Peyer's patch (tissue), 4 donors: Measurements from ENCODE around the gene PAK1. TPM values are rescaled to one million over a fixed set of nuclear protein-coding genes. Genes with fewer than 3 reads are reported as not detected.

Experiments used
- DNase-seq, 3 donors: peaks; one replicate each; pipeline ENCODE4 v3.0.0-alpha.2; 2017 to 2019
- H3K27ac ChIP-seq, 4 donors: fragments of 200-600 bp; sonication (generic); one replicate each; pipeline ENCODE4 v1.5.1; 2016 to 2019
- H3K27me3 ChIP-seq, 2 donors: fragments of 200-600 bp; sonication (generic); one replicate each; pipeline ENCODE4 v1.5.1; 2019
- H3K36me3 ChIP-seq, 3 donors: fragments of 200-600 bp; sonication (generic); one replicate each; pipeline ENCODE4 v1.5.1; 2016 to 2019
- H3K4me1 ChIP-seq, 4 donors: fragments of 200-600 bp; sonication (generic); one replicate each; pipeline ENCODE4 v1.5.1; 2016 to 2019
- H3K4me3 ChIP-seq, 4 donors: fragments of 200-600 bp; sonication (generic); 1 replicate in 3 of 4; 2 replicates in 1 of 4; pipeline ENCODE4 v1.5.1; 2016 to 2019; ENCODE audit warnings: mild to moderate bottlenecking in 1 of 4
- H3K9me3 ChIP-seq, 4 donors: fragments of 200-600 bp; sonication (generic); one replicate each; pipeline ENCODE4 v1.5.1; 2016 to 2019; ENCODE audit warnings: mild to moderate bottlenecking in 1 of 4
- POLR2A ChIP-seq, 2 donors: fragments of 450-650 bp; IDR thresholded peaks; one replicate each; pipeline ENCODE4 v1.5.1; 2017; ENCODE audit warnings: antibody characterized with exemption in 2 of 2, mild to moderate bottlenecking in 2 of 2, moderate library complexity in 2 of 2
- total RNA-seq, 4 donors: library from RNA; depleted of rRNA; stranded (reverse); fragments of >200 nt; gene quantifications; one replicate each; pipeline ENCODE4 v1.1.0, GENCODE V29; 2016
- TF ChIP-seq, protein P1 (sequence below), 6 experiments: fragments of 450-650 bp in 4 of 6; fragments of 200-600 bp in 2 of 6; sonication (generic) in 1 of 6; IDR thresholded peaks; one replicate each; pipeline ENCODE4 v1.5.1; 2017 to 2019; ENCODE audit warnings: antibody characterized with exemption in 6 of 6, mild to moderate bottlenecking in 3 of 6, moderate library complexity in 1 of 6

The PAK1 gene
- total RNA-seq, 4 donors from 2014 or later, result 60.2 to 127 (median 103) TPM

- Histone ChIP-seq H3K27ac (no peak overlapping the region), H3K4me1 (peaks cover 0 to 17% (median 2%) of the 10 kb centered on the region in 4 donors), H3K36me3 (no peaks in the 10 kb centered on the region), H3K9me3 (no peaks in the 10 kb centered on the region), H3K4me3 (no peak overlapping the region), H3K27me3 (no peaks in the 10 kb centered on the region)
- no peak for DNase-seq
- no peak for TF ChIP-seq POLR2A (IDR thresholded peaks at IDR 0.05)
- TF ChIP-seq, protein P1, sequence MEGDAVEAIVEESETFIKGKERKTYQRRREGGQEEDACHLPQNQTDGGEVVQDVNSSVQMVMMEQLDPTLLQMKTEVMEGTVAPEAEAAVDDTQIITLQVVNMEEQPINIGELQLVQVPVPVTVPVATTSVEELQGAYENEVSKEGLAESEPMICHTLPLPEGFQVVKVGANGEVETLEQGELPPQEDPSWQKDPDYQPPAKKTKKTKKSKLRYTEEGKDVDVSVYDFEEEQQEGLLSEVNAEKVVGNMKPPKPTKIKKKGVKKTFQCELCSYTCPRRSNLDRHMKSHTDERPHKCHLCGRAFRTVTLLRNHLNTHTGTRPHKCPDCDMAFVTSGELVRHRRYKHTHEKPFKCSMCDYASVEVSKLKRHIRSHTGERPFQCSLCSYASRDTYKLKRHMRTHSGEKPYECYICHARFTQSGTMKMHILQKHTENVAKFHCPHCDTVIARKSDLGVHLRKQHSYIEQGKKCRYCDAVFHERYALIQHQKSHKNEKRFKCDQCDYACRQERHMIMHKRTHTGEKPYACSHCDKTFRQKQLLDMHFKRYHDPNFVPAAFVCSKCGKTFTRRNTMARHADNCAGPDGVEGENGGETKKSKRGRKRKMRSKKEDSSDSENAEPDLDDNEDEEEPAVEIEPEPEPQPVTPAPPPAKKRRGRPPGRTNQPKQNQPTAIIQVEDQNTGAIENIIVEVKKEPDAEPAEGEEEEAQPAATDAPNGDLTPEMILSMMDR (IDR thresholded peaks at IDR 0.05), result no peak
Observed at GRCh38 chr11:77450227-77450626, 23.7 kb downstream of the PAK1 start.

GRCh38 chr11:77449784-77450183, 24.1 kb downstream of the PAK1 start:
- no peak overlapping the region for H3K4me3 ChIP-seq
- no peaks in the 10 kb centered on the region for H3K36me3 ChIP-seq
- H3K9me3 ChIP-seq, result no peaks in the 10 kb centered on the region
- no peak for TF ChIP-seq POLR2A (IDR thresholded peaks at IDR 0.05)
- TF ChIP-seq, protein P1 (IDR thresholded peaks at IDR 0.05), result no peak
- H3K4me1 ChIP-seq, result peaks cover 0 to 20% (median 2%) of the 10 kb centered on the region in 4 donors
- H3K27me3 ChIP-seq, result no peaks in the 10 kb centered on the region
- H3K27ac ChIP-seq, result no peak overlapping the region
- no peak for DNase-seq

DNA sequence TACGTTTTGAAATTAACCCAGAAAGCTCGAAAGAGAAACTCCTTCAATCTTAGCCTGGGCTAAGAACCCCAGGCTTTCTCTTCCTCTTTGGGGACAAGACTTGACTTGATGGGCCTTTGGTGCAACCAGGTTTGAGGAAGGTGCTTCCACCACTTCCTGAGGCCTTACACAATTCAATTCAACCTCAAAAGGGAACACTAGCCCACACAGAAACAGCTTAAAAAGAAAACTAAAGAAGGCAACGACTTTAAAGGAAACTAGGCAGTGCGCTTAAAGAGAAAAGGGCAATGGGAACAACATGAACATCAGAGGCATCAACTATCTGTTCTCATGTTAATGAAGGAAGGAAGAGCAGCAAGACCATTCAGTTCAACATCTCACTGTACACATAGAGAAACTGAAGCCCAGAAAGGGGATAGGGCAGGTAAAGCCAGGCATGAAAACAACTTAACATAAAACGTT, 24.8 kb downstream of the PAK1 start:
- H3K4me3 ChIP-seq, result no peak overlapping the region
- TF ChIP-seq, protein P1 (IDR thresholded peaks at IDR 0.05), result no peak
- no peak for TF ChIP-seq POLR2A (IDR thresholded peaks at IDR 0.05)
- H3K4me1 ChIP-seq, result peaks cover 0 to 24% (median 2%) of the 10 kb centered on the region in 4 donors
- H3K27me3 ChIP-seq, result no peaks in the 10 kb centered on the region
- no peaks in the 10 kb centered on the region for H3K36me3 ChIP-seq
- no peaks in the 10 kb centered on the region for H3K9me3 ChIP-seq
- peak in 1 of 3 donors; percentile 49 for DNase-seq
- H3K27ac ChIP-seq, result no peak overlapping the region

- H3K9me3 ChIP-seq, result no peaks in the 10 kb centered on the region
- no peak overlapping the region for H3K27ac ChIP-seq
- TF ChIP-seq, protein P1 (IDR thresholded peaks at IDR 0.05), result no peak
- no peak for TF ChIP-seq POLR2A (IDR thresholded peaks at IDR 0.05)
- no peak overlapping the region for H3K4me3 ChIP-seq
- no peak for DNase-seq
- no peaks in the 10 kb centered on the region for H3K27me3 ChIP-seq
- H3K36me3 ChIP-seq, result no peaks in the 10 kb centered on the region
- peaks cover 0 to 24% (median 2%) of the 10 kb centered on the region in 4 donors for H3K4me1 ChIP-seq
Observed at GRCh38 chr11:77448269-77448668, 25.6 kb downstream of the PAK1 start.

DNA sequence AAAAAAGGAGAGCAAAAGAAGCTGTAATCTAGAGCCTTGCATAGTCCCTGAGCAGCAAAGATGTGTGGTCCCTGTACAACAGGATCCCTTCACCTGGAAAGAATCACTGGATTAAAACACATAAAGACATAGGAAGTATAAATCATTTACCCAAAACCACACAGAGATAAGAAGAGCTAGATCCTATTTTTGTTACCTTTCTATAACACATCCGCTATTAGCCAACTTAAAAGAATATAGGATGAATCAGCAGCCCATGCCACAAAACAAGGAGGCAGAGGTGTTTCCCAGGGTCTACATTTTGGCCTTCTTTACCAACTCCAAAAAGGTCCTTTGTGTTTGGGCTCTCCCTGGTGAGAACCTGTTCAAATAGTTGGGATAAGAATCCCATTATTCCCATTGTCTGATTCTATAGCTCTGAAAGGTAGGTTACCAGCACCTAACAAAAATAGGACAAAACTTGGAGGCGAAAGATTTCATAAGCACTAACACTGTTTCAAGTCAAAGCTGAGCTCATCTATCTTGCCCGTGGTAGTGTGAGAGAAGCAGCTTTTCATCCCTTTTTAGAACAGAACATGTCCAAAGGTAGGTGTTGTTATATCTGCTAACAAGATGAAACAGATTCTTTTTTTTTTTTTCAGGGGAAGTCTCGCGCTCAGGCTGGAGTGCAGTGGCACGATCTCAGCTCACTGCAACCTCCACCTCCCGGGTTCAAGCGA, 26.8 kb downstream of the PAK1 start:
- no peak overlapping the region for H3K27ac ChIP-seq
- H3K36me3 ChIP-seq, result no peaks in the 10 kb centered on the region
- no peaks in the 10 kb centered on the region for H3K9me3 ChIP-seq
- H3K4me3 ChIP-seq, result no peak overlapping the region
- peaks cover 0 to 29% (median 2%) of the 10 kb centered on the region in 4 donors for H3K4me1 ChIP-seq
- TF ChIP-seq, protein P1 (IDR thresholded peaks at IDR 0.05), result no peak
- TF ChIP-seq POLR2A (IDR thresholded peaks at IDR 0.05), result no peak
- no peaks in the 10 kb centered on the region for H3K27me3 ChIP-seq
- no peak for DNase-seq
